Activated naive CD4-positive, alpha-beta T cell treated with anti-CD3 and anti-CD28 coated beads, Interleukin-2, amount 50 U/mL, for 16 hours (primary cell): ENCODE measurements around the gene APOL3.
"Not testable (repeated sequence)": the region's sequence is repeated elsewhere in the genome, so short reads cannot be mapped to it uniquely, and the experiment has no call there.

ENCODE experiments used
- DNase-seq: peaks from one replicate; pipeline ENCODE4 v3.0.0-alpha.2; 2020

APOL3 gene

DNA sequence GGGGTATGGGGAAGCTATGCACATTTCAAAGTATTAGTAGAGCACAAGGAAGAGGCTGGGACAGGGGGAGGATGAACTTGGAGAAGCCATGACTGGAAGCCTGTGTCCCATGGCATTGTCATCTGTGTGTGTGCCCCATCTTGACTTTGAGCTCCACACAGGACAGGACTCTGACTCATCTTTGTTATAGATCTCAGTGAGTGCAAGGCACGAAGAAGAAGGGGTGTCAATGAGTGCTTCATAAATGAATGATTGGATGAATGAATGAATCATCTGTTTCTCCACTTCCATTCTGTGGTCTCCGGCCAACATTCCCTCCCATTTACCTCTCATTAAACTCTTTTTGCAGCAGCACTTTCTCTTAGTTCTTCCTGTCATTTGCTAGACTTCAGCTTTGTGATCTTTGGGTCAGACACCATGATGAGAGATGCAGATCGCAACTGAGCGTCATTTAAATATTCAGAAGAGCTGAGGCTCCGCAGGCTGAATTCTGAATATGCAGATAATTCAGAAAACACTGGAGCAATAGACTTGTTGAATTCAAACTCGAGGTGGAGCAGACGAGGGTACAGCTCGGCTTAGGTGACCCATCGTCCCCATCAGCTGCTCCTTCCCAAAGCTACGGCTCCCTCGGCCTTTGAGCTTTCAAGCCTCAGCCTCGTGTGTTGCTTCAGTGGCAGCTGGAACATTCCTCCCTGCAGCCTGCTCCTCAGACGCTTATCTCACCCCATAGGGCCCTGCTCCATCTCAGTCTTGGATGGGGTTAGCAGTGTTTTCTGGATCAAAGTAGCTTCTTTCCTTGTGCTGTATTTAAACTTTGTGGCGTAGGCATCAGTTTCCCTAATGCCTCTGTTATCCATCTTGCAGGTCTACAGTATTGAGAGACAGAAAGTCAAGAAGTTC lies 30.8 kb downstream of the APOL3 start:
- DNase-seq: no peak

DNA sequence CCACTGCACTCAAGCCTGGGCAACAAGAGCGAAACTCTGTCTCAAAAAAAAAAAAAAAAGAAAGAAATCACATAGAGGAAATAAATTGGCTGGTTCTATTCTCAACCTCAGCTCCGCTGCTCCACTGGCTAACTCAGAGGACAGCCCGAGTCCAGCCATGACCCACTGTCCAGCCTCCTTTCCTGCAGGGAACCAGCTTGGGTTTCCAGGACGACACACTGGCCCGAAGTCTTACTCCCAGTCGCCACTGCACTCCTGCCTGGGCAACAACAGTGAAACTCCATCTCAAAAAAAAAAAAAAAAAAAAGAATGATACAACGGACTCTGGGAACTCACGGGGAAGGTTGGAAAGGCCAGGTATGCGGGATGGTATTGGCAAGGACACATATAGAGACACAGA lies 31.5 kb downstream of the APOL3 start:
- DNase-seq: no peak

DNA sequence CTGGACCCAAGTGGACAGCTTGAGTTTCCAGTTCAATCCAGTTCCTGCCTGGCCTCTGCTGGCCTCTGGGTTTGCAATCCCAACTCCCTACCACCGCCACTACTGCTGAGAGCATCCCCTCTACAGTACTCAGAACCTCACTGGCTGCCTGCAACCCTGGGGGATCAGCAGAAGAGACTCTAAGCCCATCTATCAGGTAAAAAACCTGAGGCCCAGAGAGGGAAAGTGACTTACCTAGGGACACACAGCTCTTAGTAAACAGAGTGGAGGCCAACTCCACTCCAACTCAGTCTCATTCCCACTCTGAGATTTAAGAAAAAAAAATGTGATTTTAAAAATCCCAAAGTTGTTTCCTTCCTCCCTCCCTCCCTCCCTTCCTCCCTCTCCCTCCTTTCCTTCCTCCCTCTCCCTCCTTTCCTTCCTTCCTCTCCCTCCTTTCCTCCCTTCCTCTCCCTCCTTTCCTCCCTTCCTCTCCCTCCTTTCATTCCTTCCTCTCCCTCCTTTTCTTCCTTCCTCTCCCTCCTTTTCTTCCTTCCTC lies 34.5 kb downstream of the APOL3 start:
- no peak for DNase-seq

DNA sequence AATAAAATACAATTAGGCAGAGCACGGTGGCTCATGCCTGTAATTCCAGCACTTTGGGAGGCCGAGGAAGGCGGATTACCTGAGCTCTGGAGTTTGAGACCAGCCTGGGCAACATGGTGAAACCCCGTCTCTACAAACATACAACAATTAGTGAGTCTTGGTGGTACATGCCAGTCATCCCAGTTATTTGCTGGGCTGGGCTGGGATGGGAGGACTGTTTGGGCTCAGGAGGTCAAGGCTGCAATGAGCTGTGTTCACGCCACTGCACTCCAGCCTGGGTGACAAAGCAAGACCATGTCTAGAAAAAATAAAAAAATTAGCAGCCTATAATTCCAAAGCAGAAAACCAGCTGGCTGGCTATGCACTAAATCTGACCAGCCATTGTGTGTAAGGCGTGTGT lies 35.1 kb downstream of the APOL3 start:
- no peak for DNase-seq

DNA sequence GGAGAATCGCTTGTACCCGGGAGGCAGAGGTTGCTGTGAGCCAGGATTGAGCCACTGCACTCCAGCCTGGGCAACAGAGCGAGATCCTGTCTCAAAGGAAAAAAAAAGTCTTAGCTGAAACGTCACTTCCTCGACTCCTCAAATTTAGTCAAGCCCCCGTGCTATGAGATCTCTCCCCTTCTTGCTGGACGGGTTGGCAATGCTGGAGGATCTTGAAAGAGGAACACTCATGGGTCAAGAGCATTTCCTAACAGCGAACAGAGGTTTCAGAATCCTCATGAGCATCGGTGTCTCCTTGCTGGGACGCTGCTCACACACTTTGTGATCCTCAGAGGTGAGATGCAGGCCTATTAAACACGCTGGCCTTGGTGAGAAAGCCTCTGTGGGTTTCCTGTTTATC lies 35.9 kb downstream of the APOL3 start:
- no peak for DNase-seq

DNA sequence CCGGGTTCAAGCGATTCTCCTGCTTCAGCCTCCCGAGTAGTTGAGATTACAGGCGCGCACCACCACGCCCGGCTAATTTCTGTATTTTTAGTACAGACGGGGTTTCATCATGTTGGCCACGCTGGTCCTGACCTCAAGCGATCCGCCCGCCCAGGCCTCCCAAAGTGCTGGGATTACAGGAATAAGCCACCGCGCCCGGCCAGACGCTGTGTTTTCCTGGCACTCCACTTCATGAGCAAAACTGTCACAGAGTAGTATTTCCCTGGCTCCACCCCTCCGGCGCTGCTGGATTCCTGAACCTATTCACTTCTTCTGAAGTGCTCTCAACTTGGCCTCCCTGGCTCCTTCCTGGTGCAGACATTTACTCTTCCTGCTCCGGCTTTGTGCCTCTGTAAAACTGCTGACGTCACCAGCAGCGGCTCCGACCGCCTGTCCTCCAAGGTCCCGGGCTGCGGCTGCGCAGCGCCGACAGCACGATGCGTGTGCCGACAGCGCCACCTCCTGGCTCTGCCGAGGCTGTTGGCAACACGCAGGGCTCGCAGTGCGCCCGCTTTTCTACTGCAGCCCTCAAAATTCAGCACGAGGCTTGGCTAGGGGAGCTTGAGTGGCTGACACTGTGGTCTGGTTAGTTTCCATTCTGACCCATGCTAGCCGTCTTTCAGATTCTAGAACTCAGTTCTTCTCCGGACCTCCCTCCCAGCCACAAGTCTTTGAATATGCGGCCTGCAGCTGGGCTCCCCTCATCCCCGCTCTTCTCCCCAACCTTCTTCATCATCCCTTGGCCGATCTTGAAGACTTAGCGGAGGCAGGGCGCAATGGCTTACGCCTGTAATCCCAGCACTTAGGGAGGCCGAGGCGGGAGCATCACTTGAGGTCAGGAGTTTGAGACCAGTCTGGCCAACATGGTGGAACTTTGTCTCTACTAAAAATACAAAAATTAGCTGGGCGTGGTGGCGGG lies 36.6 kb downstream of the APOL3 start:
- DNase-seq: peak; percentile 93

DNA sequence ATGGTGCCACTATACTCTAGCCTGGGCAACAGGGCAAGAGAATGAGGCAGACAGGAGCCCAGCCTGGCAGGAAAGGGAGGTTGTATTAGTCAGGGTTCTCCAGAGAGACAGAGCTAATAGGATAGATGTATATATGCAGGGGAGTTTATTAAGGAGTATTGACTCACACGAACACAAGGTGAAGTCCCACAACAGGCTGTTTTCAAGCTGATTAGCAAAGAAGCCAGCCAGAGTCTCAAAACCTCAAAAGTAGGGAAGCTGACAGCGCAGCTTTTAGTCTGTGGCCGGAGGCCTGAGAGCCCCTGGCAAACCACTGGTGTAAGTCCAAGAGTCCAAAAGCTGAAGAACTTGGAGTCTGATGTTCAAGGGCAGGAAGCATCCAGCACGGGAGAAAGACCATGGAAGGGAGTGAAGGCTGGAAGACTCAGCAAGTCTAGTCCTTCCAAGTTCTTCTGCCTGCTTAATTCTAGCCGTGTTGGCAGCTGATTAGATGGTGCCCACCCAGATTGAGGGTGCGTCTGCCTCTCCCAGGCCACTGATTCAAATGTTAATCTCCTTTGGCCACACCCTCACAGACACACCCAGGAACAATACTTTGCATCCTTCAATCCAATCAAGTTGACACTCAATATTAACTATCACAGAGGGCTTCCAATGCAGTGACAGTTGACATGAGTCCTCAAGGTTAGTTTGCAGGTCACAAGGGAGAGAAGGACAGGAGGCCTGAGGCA lies 39.8 kb downstream of the APOL3 start:
- DNase-seq: not testable (repeated sequence)

DNA sequence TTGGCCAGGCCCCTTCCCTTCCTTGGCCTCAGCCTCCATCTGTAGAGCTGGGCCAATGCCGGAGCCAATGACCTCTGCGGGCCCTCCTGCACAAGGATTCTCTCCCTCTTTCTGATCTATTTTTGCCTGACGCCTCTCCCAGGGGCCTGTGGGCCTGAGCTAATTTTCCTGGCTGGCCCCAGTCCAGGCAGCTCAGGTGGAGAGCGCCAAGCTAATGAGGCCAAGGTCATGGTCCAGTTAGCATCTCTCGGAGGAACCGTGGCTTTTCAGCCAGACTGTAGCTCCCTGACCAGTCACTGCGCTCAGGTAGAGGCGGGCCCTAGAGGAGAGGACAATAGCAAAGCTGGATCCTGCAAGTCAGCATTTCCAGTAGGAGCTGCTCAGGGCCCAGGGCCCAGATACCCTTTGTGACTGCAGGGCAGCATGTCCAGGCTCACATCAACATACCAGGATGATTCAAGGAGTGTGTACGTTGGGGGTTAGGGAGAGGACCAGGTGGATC lies 43.5 kb downstream of the APOL3 start:
- DNase-seq: no peak

DNA sequence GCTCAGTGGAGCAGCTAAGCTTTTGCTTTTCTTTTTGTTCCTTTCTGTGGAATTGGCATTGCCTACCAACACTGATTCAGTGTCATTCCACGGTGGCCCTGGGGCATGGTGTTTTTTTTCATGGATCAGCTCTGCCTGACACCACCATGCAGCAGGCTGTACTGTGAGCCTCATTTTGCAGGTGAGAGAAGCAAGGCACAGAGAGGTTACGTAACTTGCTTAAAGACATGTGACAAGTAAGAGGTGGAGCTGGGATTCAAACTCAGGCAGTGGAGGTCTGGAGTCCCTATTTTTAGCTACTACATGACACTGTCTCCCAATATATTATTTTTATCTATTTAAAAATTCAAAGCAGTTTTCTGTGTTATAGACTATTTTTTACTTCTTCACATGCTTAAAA lies 44.4 kb downstream of the APOL3 start:
- DNase-seq: no peak

DNA sequence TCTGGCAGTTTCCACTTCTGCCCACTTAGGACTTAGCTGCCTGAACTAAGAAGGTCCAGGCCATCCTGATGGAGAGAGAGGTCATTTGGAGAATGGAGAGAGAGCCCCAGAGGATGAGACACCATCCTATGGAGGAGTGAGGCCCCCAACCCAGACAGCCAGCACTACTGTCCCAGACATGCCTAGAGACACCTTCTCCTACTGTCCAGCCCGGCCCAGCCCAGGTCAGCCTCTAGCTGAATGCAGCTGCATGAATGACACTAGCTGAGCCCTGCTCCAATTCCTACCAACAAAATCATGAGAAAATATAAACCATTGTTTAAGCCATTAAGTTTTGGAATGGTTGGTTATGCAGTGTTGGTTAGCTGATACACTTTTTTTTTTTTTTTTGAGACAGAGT lies 47.4 kb downstream of the APOL3 start:
- no peak for DNase-seq

DNA sequence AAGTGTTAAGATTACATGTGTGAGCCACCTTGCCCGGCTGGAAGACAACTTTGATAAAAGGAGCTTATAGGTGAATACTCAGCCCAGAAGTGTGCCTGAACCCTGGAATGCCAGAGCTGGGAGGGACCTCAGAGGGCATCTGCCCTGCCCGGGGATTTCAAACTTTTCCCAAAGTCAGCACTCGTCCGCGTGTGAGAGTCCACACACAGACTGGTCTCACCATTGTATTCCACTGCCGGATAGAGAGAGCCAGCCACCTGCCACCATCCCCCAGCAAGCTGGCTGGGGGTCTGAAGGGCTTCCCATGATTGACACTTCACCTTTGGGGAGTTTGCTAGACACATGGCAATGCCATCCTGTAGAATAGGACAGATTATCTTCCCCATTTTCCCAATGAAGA lies 49.2 kb downstream of the APOL3 start:
- no peak for DNase-seq

DNA sequence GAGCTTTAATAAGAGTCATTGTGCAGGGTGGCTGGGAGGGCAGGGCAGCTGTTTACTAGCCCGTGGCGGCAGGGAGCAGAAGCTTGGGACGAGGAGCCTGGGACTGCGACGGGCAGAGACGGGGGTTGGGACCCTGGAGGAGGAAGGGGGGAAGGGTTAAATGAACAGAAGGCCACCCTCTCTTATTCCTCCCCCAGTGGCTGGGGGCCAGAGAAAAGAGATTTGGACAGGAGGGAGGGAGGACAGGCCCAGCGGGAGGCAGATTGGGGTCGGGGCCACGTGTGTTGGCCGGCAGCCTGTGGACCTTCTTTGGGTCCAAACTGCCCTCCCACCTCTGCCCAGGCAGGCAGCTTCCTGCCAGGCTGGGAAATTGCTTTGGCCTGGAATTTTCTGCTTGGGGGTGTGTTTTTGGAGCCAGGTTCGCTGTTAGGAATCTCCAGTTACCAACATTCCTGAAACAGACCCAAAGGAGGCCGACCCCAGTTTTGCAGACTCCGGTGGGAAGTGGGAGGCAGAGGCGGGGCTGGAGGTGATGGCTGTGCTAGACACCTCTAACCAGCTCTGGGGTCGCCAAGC lies 50.2 kb downstream of the APOL3 start:
- DNase-seq: no peak

DNA sequence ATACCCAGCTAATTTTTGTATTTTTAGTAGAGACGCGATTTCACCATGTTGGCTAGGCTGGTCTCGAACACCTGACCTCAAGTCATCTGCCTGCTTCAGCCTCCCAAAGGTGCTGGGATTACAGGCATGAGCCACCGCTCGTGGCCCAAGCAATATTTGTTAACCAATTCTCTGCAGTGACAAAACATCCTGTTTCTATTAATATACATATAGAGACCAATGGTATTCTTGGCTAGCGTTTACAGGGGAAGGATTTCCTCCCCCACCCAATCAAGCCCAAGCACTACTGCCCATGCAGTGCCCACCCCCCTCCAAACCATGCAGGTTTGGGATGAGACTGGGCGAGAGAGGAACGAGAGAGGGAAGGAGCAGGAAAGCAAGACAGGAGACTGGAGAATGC lies 53.1 kb downstream of the APOL3 start:
- DNase-seq: no peak

DNA sequence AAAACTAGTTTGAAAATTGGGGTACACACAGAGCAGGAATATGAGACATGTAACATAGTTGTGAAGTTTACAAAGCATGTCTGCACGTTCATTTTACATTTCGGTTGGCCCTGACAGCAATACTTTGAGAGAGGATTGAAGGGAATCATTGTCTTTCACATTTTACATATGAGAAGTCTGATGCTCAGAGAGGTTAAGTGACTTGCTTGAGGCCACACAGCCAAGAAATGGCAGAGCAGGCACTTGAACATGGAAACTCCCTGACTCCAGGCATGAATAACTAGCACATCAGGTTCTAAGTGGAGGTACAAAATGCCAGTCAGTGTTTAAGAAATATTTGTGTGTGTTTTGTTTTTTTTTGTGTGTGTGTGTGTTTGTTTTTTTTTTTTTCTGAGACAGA lies 53.6 kb downstream of the APOL3 start:
- DNase-seq: no peak

DNA sequence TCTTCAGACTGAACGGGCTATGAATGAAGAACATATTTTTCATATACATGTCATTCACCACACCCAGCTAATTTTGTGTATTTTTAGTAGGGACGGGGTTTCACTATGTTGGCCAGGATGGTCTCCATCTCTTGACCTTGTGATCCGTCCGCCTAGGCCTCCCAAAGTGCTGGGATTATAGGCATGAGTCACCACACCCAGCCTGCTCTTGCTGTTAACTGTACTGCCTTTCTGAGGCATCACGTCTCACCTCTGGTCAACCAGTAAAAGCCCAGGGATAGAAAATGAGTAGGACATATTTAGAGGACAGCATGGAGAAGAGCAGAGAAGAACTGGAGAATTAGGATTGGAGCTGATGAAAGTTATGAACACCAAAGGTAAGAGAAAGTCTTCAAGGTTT lies 55.6 kb downstream of the APOL3 start:
- no peak for DNase-seq

DNA sequence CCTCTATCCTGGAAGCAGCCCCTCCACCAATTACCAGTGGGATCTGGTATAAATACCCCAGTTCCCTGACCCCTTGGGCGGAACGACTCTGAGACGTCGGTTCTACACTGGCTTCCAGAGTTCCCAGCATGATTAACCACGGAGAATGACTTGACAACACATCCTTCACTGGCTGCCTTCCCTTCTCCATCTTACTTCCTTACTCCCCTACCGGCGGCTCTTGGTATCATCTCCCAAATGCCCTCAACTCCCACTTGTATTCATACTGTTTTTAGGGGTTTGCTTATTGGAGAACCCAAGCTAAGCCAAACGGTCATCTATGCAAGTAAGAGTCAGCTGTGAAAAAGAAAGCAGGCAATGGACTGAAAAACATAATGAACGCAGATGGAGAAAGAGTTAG lies 56.1 kb downstream of the APOL3 start:
- no peak for DNase-seq

DNA sequence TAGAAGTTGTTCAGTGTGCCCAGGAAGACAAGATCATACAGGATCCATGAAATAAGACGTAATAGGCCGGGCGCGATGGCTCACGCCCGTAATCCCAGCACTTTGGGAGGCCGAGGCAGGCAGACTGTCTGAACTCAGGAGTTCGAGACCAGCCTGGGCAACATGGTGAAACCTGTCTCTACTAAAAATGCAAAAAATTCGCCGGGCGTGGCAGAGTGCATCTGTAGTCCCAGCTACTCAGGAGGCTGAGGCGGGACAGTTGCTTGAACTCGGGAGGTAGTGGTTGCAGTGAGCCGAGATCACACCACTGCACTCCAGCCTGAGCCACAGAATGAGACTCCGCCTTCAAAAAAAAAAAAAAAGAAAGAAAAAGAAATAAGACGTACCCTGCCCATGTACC lies 56.7 kb downstream of the APOL3 start:
- no peak for DNase-seq

DNA sequence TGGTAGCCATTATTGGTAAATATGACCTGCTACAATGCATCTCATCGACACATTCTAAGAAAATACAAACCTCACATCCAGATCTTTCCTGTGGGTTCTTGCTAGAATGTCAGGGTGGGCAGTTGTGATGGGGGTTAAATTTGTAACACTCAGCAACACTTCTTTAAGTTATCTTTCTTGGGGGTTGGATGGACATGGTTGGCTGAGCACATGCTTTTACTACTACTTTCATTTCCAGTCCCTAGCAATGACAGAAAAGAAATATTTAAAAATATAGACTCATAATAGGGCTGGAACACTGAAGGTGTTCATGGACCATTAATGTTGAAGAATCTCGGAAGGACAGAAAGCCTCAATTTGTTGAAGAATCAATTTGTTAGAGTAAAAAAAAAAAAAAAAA lies 57.6 kb downstream of the APOL3 start:
- DNase-seq: no peak

DNA sequence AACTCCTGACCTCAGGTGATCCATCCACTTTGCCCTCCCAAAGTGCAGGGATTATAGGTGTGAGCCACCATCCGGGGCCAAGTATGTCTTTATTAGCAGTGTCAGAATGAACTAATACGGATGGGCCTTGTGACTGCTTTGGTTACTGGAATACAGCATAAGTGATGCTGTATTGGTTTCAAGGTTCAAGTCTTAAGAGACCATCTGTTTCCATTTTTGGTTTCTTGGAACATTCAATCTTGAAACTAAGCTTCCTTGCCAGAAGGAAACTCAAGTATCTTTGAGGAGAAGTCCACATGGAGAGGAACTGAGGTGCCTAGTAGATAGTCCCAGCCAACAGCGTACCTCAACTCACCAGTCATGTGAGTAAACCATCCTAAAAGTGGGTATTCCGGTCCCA lies 58.8 kb downstream of the APOL3 start:
- no peak for DNase-seq

DNA sequence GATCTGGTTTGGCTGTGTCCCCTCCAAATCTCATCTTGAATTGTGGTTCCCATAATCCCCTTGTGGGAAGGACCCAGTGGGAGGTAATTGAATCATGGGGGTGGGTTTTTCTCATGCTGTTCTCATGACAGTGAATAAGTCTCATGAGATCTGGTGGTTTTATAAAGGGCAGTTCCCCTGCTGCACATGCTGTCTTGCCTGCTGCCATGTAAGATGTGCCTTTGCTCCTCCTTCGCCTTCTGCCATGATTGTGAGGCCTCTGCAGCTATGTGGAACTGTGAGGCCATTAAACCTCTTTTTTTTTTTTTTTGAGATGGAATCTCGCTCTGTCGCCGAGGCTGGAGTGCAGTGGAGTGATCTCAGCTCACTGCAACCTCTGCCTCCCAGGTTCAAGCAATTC lies 59.6 kb downstream of the APOL3 start:
- DNase-seq: not testable (repeated sequence)

DNA sequence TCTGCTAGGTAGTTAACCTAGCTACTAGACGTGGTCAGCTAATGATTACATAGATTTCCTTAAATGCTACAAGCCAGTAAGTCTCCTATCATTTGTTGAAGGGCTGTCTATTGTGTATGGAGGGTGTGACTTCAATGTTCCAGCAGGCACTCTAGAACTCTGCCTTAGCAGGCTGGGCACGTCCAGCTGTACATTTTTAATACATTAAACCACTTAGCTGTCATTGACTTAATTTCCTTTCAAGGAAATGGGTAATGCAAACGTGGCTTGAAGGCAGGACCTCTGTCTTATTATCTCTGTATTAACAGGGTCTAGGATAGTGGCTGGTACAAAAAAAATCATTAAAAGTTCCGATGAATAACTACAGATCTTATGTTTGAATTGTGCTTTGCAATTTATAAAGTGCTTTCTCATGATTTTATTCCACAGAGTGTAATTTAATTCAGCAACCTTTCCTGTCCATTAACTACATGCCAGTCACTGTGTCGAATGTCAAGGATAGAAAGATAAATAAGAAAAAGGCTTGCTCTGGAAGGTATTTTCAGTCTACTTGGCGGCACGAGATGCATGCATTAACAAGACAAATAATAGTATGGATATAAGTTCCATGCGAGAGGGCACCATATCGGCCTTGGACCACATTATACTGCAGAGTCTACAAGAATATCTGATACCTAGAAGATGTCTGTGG lies 60.3 kb downstream of the APOL3 start:
- DNase-seq: no peak

DNA sequence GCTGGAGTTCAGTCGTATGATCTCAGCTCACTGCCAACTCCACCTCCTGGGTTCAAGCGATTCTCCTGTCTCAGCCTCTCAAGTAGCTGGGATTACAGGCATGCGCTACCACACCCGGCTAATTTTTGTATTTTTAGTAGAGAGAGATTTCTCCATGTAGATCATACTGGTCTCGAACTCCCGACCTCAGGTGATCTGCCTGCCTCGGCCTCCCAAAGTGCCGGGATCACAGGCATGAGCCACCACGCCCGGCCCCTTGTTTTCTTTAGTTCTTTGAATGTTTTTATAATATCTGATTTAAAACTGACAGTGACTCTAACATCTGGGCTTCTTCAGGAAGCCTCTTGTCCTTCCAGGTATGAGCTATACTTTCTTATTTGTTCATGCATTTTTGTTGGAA lies 61.0 kb downstream of the APOL3 start:
- DNase-seq: not testable (repeated sequence)
